GM12801 (cell line): Measurements from ENCODE around the gene ANKMY1.

Source experiments
- TF ChIP-seq, protein P1 (sequence below): IDR thresholded peaks from one replicate; pipeline ENCODE4 v1.5.1; 2011; ENCODE audit warnings: control low read depth; ENCODE audit not compliant: insufficient read length; ENCODE audit errors: extremely low read depth

Gene ANKMY1

DNA sequence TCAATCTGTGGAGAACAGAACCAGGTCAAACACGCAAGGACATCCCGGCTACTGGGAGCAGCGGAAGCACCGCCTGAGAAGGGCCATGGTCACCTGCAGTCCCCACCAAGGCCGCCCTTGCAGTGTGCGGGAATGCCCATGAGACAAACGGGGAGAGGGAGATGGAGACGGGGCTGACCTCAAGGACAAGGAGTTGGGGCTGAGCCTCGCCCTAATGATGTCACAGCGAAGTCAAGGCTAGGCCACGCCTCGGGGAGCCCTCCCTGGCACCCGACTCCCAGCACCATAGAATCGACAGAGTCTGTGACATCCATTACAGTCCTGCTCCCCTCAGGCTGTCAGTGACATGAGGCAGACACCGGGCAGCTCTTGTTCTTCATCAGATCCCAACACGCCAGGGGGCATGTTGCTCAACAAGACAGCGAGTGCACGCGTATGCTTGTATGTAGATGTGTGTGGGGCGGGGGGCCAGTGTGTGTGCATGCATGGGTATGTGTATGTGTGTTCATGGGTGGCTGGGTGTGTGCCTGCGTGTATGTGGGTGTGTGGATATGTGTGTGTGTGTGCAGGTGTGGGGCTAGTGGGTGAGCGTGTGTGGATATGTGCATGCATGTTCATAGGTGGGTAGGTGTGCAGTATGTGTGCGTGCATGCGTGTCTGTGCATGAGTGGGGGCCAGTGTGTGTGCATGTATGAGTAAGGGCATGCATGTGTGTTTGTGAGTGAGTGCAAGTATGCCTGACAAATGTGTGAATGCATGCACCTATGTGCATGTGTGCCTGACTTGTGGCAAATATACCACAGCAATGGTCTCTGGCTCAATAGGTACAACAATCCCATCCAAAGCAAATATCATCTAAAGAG is 57.0 kb downstream of the ANKMY1 start:
- TF ChIP-seq, protein P1, sequence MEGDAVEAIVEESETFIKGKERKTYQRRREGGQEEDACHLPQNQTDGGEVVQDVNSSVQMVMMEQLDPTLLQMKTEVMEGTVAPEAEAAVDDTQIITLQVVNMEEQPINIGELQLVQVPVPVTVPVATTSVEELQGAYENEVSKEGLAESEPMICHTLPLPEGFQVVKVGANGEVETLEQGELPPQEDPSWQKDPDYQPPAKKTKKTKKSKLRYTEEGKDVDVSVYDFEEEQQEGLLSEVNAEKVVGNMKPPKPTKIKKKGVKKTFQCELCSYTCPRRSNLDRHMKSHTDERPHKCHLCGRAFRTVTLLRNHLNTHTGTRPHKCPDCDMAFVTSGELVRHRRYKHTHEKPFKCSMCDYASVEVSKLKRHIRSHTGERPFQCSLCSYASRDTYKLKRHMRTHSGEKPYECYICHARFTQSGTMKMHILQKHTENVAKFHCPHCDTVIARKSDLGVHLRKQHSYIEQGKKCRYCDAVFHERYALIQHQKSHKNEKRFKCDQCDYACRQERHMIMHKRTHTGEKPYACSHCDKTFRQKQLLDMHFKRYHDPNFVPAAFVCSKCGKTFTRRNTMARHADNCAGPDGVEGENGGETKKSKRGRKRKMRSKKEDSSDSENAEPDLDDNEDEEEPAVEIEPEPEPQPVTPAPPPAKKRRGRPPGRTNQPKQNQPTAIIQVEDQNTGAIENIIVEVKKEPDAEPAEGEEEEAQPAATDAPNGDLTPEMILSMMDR, result no peak

DNA sequence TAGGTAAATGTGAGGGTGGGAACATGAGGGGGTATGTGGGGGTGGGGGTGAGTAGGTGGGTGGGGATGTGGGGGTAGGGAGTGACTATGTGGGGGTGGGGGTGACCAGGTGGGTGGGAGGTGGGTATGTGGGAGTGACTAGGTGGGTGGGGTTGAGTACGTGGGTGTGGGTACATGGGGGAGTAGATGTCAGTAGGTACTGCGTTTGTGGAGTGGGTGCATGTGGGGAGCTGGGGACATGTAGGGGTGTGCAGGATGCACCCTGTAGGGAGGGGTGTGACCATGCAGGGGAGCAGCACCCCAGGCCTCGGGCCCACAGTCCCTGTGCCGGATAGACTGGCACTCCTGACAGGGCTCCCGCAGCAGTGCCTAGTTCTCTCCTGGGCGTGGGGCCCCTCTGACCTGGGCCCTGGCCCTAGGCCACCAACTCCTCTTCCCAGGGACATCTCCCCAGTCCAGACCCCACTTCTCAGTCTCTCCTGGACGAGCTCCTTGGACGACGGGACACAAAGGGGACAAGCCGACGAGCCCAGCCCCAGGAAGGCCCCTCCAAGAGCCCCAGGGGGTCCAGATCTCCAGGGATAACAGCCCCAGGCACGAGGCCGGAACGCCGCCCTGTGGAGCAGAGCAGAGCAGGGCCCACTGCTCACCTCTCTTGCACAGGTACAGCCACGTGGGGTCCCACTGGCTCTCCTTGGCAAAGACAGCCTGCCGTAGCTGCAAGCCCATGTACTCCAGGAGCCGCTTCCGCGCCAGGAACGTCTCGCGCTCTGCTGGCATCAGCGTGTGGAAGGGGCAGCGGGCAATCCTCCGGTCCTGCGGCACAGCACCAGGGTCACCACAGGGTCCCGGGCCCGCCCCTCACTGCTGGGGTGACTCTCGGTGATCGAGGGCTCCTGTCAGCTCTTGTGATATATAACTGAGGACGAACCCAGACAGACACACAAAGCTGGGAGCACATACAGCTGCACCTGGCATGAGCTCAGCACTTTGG is 58.2 kb downstream of the ANKMY1 start:
- TF ChIP-seq, protein P1, result no peak

DNA sequence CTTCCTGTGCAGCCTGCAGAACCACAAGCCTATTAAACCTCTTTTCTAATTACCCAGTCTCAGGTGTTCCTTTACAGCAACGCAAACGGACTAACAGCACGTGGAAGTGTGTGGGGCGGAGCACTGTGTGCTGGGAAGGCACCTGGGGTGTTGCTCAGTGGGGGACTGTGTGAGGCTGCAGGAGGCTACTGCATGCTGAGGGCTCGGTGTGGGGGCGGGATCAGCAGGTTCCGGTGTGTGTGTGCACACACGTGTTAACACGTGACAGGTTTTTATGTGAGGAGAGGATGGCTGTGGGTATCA is 58.9 kb downstream of the ANKMY1 start:
- TF ChIP-seq, protein P1, result no peak

DNA sequence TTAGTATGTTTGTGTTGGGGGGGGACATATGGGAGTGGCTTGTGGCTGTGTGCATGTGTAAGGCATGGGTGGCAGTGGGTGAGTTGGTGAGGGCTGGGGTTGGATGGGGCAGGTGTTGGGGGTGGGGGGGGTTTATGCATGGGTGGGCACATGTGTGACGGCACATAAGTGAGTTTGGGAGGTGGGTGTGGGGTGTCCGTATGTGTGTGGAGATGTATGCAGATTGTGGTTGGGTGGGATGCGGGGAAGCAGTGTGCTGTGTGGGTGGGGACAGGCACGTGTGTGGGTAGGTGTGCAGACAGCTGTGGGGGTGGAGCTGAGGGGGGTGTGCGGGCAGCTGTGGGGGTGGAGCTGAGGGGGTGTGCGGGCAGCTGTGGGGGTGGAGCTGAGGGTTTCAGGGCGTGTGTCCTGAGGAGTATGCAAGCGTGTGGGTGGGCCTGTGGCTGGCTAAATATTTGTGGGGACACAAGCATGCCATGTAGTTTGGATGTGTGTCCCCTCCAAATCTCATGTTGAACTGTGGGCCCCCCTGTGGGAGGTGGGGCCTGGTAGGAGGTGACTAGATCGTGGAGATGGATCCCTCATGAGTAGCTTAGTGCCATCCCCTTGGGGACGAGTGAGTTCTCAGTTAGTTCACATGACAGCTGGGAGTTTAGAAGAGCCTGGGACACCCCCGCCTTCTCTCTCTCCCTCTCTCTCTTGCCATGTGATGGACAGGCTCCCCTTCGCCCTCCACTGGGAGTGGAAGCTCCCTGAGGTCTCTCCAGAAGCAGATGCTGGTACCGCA is 59.4 kb downstream of the ANKMY1 start:
- TF ChIP-seq, protein P1, result no peak

DNA sequence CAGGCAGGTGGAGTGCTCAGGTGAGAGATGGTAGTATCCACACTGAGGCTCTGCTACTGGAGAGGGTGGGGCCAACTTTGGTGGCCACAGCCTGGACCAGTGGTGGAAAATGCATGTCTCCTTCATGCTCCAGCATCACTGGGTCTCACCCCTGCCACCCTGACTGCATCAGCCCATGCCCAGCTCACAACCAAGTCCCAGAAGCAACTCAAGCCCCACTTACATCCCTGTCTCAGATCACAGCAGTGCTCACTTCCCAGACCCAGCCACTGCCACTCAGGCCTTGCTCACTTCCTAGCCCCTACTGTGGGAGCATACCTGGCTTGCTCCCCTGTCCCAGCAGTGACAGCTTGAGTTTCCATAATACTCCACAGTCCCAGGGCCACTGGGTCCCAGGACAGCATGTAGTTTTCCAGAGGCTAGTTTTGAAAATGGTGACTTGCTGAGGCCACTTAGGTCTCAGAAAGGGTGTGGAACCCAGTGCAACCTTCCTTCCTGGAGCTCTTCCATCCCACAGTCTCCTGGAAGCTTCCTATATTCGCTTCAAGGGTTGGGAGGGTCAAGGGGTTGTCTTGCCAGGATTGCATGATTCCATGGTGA is 63.5 kb downstream of the ANKMY1 start:
- TF ChIP-seq, protein P1, result no peak

DNA sequence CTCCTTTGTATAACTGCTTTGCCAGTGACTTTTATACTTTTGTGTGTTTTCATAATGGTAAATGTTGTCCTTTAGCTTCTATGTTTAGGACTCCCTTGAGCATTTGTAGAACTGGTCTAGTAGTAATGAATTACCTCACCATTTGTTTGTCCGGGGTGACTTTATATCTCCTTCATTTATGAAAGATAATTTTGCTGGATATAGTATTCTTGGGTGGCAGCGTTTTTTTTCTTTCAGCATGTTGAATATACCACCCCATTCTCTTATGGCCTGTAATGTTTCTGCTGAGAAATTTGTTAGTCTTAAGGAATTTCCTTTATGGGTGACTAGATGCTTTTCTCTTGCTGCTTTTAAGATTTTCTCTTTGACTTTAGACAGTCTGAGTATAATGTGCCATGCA is 66.3 kb downstream of the ANKMY1 start:
- TF ChIP-seq, protein P1, result no peak
